H1 (cell line): ENCODE measurements around the gene CLEC2D. TPM values are rescaled to one million over a fixed set of nuclear protein-coding genes. Genes with fewer than 3 reads are reported as not detected.

Source experiments
- CTCF ChIA-PET: fragments of 300-600 bp; sonication (Branson Sonifier 250); formaldehyde crosslinking; loops from one replicate; lab custom pipeline; 2021; ENCODE audit not compliant: partially characterized antibody; lab: Charles Lee
- POLR2A ChIA-PET: fragments of 300-600 bp; sonication (Branson Sonifier 250); formaldehyde crosslinking; loops from one replicate; lab custom pipeline; 2021; ENCODE audit warnings: inconsistent platforms; ENCODE audit not compliant: partially characterized antibody; lab: Charles Lee
- DNase-seq, 2 experiments: peaks; one replicate each; pipeline versions ENCODE4 v3.0.0 to v3.0.0-alpha.2; 2010 to 2022; ENCODE audit warnings: low spot score in 2 of 2, low read depth in 1 of 2, mixed read lengths in 1 of 2
- FAIRE-seq: peaks from 2 replicates; lab custom pipeline; 2011; peaks lifted over from hg19 to GRCh38; lab: Jason Lieb, UNC
- H2AFZ ChIP-seq: 2 replicates; pipeline ENCODE4 v1.8.1; 2012; ENCODE audit warnings: low read length, inconsistent platforms
- H2AK5ac ChIP-seq: 2 replicates; pipeline ENCODE4 v1.6.1; 2013; ENCODE audit warnings: low read depth, low read length
- H2BK120ac ChIP-seq: replicated peaks from 2 replicates; pipeline ENCODE3; 2013; ENCODE audit warnings: low read depth, low read length, inconsistent platforms
- H2BK12ac ChIP-seq: 2 replicates; pipeline ENCODE4 v1.6.1; 2013; ENCODE audit warnings: low read depth, low read length
- H2BK15ac ChIP-seq: 2 replicates; pipeline ENCODE4 v1.6.1; 2013; ENCODE audit warnings: low read length
- H2BK20ac ChIP-seq: 2 replicates; pipeline ENCODE4 v1.6.1; 2013; ENCODE audit warnings: low read length
- H2BK5ac ChIP-seq: 2 replicates; pipeline ENCODE4 v1.6.1; 2013; ENCODE audit warnings: low read depth, low read length
- H3K14ac ChIP-seq: 2 replicates; pipeline ENCODE4 v1.6.1; 2013; ENCODE audit warnings: inconsistent platforms; ENCODE audit not compliant: insufficient read length
- H3K18ac ChIP-seq: 2 replicates; pipeline ENCODE4 v1.6.1; 2013; ENCODE audit warnings: low read length; ENCODE audit errors: extremely low read depth
- H3K23ac ChIP-seq: 2 replicates; pipeline ENCODE4 v1.6.1; 2013; ENCODE audit warnings: inconsistent platforms; ENCODE audit not compliant: insufficient read length
- H3K23me2 ChIP-seq: 2 replicates; pipeline ENCODE4 v1.6.1; 2013; ENCODE audit warnings: low read depth, low read length
- H3K27ac ChIP-seq: 2 replicates; pipeline ENCODE4 v1.6.1; 2011; ENCODE audit warnings: low read depth, low read length, inconsistent platforms
- H3K27me3 ChIP-seq, 4 experiments: replicated peaks in 1 of 4; 1 replicate in 1 of 4; 2 replicates in 3 of 4; pipeline versions ENCODE4 v1.6.1 to v1.8.1; 2011 to 2013; ENCODE audit warnings: low read length in 3 of 4, mild to moderate bottlenecking in 3 of 4, inconsistent platforms in 2 of 4, mixed read lengths in 2 of 4, moderate library complexity in 1 of 4; ENCODE audit not compliant: control insufficient read depth in 3 of 4, insufficient read depth in 3 of 4; ENCODE audit errors: extremely low read depth in 1 of 4
- H3K36me3 ChIP-seq, 4 experiments: 2 replicates each; pipeline versions ENCODE4 v1.6.1 to v1.8.1; 2011 to 2013; ENCODE audit warnings: mild to moderate bottlenecking in 4 of 4, low read length in 3 of 4, moderate library complexity in 2 of 4, control low read depth in 1 of 4, inconsistent platforms in 1 of 4; ENCODE audit not compliant: insufficient read depth in 4 of 4, control insufficient read depth in 2 of 4
- H3K4ac ChIP-seq: replicated peaks from 2 replicates; pipeline ENCODE3; 2013; ENCODE audit warnings: low read length, low read depth, mixed read lengths, inconsistent platforms; ENCODE audit not compliant: insufficient read length
- H3K4me1 ChIP-seq, 4 experiments: replicated peaks in 1 of 4; 1 replicate in 1 of 4; 2 replicates in 3 of 4; pipeline versions ENCODE4 v1.6.1 to v1.8.1; 2011 to 2013; ENCODE audit warnings: low read length in 3 of 4, inconsistent platforms in 2 of 4, mixed read lengths in 1 of 4; ENCODE audit not compliant: insufficient read depth in 4 of 4, control insufficient read depth in 3 of 4
- H3K4me2 ChIP-seq, 2 experiments: 2 replicates each; pipeline versions ENCODE4 v1.6.1 to v1.8.1; 2011 to 2013; ENCODE audit warnings: low read depth in 2 of 2, low read length in 2 of 2, control low read depth in 1 of 2, inconsistent platforms in 1 of 2, mild to moderate bottlenecking in 1 of 2; ENCODE audit not compliant: insufficient read depth in 1 of 2
- H3K4me3 ChIP-seq, 4 experiments: fragments of 200-600, 300-600 bp in 1 of 4; sonication (generic), shearing (Covaris generic), sonication (Bioruptor Twin) in 1 of 4; 2 replicates each; pipeline versions ENCODE4 v1.5.1 to v1.8.1; 2011 to 2016; ENCODE audit warnings: low read length in 4 of 4, low read depth in 3 of 4, control low read depth in 2 of 4, inconsistent platforms in 2 of 4, mild to moderate bottlenecking in 2 of 4, mixed read lengths in 1 of 4, moderate library complexity in 1 of 4; ENCODE audit not compliant: insufficient read depth in 2 of 4; ENCODE audit errors: extremely low read depth in 1 of 4
- H3K56ac ChIP-seq: replicated peaks from 2 replicates; pipeline ENCODE3; 2013; ENCODE audit warnings: low read depth, mild to moderate bottlenecking, mixed read lengths, low read length, inconsistent platforms; ENCODE audit not compliant: insufficient read length
- H3K79me1 ChIP-seq: 2 replicates; pipeline ENCODE4 v1.6.1; 2013; ENCODE audit warnings: low read depth, low read length, control low read depth
- H3K79me2 ChIP-seq, 2 experiments: 2 replicates each; pipeline versions ENCODE4 v1.6.1 to v1.8.1; 2012 to 2013; ENCODE audit warnings: low read length in 2 of 2, mild to moderate bottlenecking in 2 of 2, inconsistent platforms in 1 of 2; ENCODE audit not compliant: insufficient read depth in 2 of 2, control insufficient read depth in 1 of 2
- H3K9ac ChIP-seq, 4 experiments: replicated peaks in 1 of 4; 1 replicate in 1 of 4; 2 replicates in 3 of 4; pipeline versions ENCODE4 v1.6.1 to v1.8.1; 2011 to 2013; ENCODE audit warnings: low read depth in 3 of 4, low read length in 3 of 4, control low read depth in 2 of 4, mild to moderate bottlenecking in 2 of 4, moderate library complexity in 2 of 4, inconsistent platforms in 1 of 4; ENCODE audit errors: extremely low read depth in 1 of 4
- H3K9me3 ChIP-seq, 2 experiments: 2 replicates each; pipeline versions ENCODE4 v1.6.1 to v1.8.1; 2012 to 2013; ENCODE audit warnings: mild to moderate bottlenecking in 2 of 2, moderate library complexity in 2 of 2, control low read depth in 1 of 2, inconsistent platforms in 1 of 2, low read depth in 1 of 2, low read length in 1 of 2, mixed read lengths in 1 of 2; ENCODE audit not compliant: insufficient read depth in 2 of 2
- H4K20me1 ChIP-seq, 2 experiments: replicated peaks in 1 of 2; 2 replicates each; pipeline versions ENCODE3 to v1.8.1; 2011 to 2013; ENCODE audit warnings: inconsistent platforms in 2 of 2, low read length in 2 of 2, mild to moderate bottlenecking in 1 of 2; ENCODE audit not compliant: insufficient read depth in 2 of 2, control insufficient read depth in 1 of 2
- H4K5ac ChIP-seq: 2 replicates; pipeline ENCODE4 v1.6.1; 2013; ENCODE audit warnings: low read length, low read depth, mixed read lengths, inconsistent platforms; ENCODE audit not compliant: insufficient read length
- H4K8ac ChIP-seq: 2 replicates; pipeline ENCODE4 v1.8.0; 2013; ENCODE audit warnings: mild to moderate bottlenecking, moderate library complexity, low read length, inconsistent platforms; ENCODE audit not compliant: insufficient read depth; ENCODE audit errors: extremely low read depth
- H4K91ac ChIP-seq: replicated peaks from 2 replicates; pipeline ENCODE3; 2013; ENCODE audit warnings: low read length, mixed read lengths, inconsistent platforms; ENCODE audit not compliant: insufficient read length
- BRCA1 ChIP-seq: IDR thresholded peaks from 2 replicates; pipeline ENCODE4 v1.6.1; 2012; ENCODE audit warnings: low read depth, low read length, improper control_type of control experiment
- CBX5 ChIP-seq: fragments of 300-800, 300-1000 bp; sonication (generic); IDR thresholded peaks from 2 replicates; pipeline ENCODE4 v1.7.1; 2016; ENCODE audit warnings: antibody characterized with exemption, low read length, low read depth
- CHD2 ChIP-seq: IDR thresholded peaks from 2 replicates; pipeline ENCODE4 v1.6.1; 2012; ENCODE audit warnings: low read length, improper control_type of control experiment
- CREB1 ChIP-seq: IDR thresholded peaks from 2 replicates; pipeline ENCODE4 v1.6.1; 2012; ENCODE audit warnings: inconsistent platforms
- JUN ChIP-seq: IDR thresholded peaks from 2 replicates; pipeline ENCODE4 v1.6.1; 2011; ENCODE audit warnings: low read depth, mild to moderate bottlenecking, improper control_type of control experiment, low read length
- KDM4A ChIP-seq: IDR thresholded peaks from one replicate; pipeline ENCODE4 v1.7.1; 2012; ENCODE audit warnings: low read depth, mild to moderate bottlenecking, moderate library complexity, low read length, inconsistent platforms; ENCODE audit not compliant: severe bottlenecking
- NANOG ChIP-seq: IDR thresholded peaks from 2 replicates; pipeline ENCODE4 v1.6.1; 2011; ENCODE audit warnings: low read length, low read depth, mild to moderate bottlenecking, inconsistent platforms; ENCODE audit not compliant: insufficient read depth, poor library complexity, severe bottlenecking
- NRF1 ChIP-seq: IDR thresholded peaks from 2 replicates; pipeline ENCODE4 v1.6.1; 2011; ENCODE audit warnings: mild to moderate bottlenecking, low read depth, low read length, improper control_type of control experiment
- RXRA ChIP-seq: IDR thresholded peaks from 2 replicates; pipeline ENCODE4 v1.6.1; 2011; ENCODE audit warnings: low read depth, mild to moderate bottlenecking, low read length, moderate library complexity; ENCODE audit not compliant: insufficient read depth
- SP2 ChIP-seq: IDR thresholded peaks from 2 replicates; pipeline ENCODE4 v1.6.1; 2012; ENCODE audit warnings: mild to moderate bottlenecking, low read length, inconsistent platforms
- TAF7 ChIP-seq: optimal IDR thresholded peaks from 2 replicates; pipeline ENCODE3; 2011; ENCODE audit warnings: low read depth, mild to moderate bottlenecking, inconsistent platforms, low read length, moderate library complexity, borderline replicate concordance
- TBP ChIP-seq: IDR thresholded peaks from 2 replicates; pipeline ENCODE4 v1.6.1; 2011; ENCODE audit warnings: low read depth, low read length, improper control_type of control experiment
- TCF12 ChIP-seq: IDR thresholded peaks from 2 replicates; pipeline ENCODE4 v1.6.1; 2011; ENCODE audit warnings: low read depth, mild to moderate bottlenecking, low read length
- YY1 ChIP-seq: IDR thresholded peaks from 2 replicates; pipeline ENCODE4 v1.6.1; 2011; ENCODE audit warnings: low read depth, mild to moderate bottlenecking, low read length
- WGBS, 2 experiments: shearing (Covaris generic) in 1 of 2; methylation state at CpG; one replicate each; pipeline versions ENCODE4 v1.1.6 to v1.1.7; 2013 to 2015; ENCODE audit warnings: low lambda C conversion rate in 2 of 2, mixed read lengths in 2 of 2, inconsistent platforms in 1 of 2, low coverage in 1 of 2, missing lambda C conversion rate in 1 of 2; ENCODE audit not compliant: insufficient replicate concordance in 2 of 2, insufficient coverage in 1 of 2, insufficient read length in 1 of 2; ENCODE audit errors: extremely low coverage in 1 of 2, missing lambda C conversion rate in 1 of 2; 5-methylcytosine and 5-hydroxymethylcytosine counted together
- polyA plus RNA-seq, 7 experiments: library from polyadenylated mRNA; depleted of rRNA in 3 of 7; stranded (reverse) in 5 of 7; unstranded in 2 of 7; fragments of >200 nt in 5 of 7; fragments of 200-250 nt in 2 of 7; gene quantifications; 1 replicate in 5 of 7; 2 replicates in 1 of 7; 4 replicates in 1 of 7; pipeline versions ENCODE4 v1.2.1 to v1.2.3, GENCODE V29; 2011 to 2013; ENCODE audit warnings: missing spikeins in 2 of 7, mixed read lengths in 2 of 7
- total RNA-seq: library from RNA; stranded (reverse); fragmentation: NEBNext Ultra II Directional; extraction: Animal tissue kit (Norgen Biotek cat#: 25700); gene quantifications from 2 replicates; pipeline ENCODE4 v1.2.1, GENCODE V29; 2021

The CLEC2D gene
- total and polyA plus RNA-seq, 2 of the 8 experiments (the other 6 are each of a cell fraction or from before 2014, with no cell fraction given), result 4.2 to 6.2 TPM

DNA sequence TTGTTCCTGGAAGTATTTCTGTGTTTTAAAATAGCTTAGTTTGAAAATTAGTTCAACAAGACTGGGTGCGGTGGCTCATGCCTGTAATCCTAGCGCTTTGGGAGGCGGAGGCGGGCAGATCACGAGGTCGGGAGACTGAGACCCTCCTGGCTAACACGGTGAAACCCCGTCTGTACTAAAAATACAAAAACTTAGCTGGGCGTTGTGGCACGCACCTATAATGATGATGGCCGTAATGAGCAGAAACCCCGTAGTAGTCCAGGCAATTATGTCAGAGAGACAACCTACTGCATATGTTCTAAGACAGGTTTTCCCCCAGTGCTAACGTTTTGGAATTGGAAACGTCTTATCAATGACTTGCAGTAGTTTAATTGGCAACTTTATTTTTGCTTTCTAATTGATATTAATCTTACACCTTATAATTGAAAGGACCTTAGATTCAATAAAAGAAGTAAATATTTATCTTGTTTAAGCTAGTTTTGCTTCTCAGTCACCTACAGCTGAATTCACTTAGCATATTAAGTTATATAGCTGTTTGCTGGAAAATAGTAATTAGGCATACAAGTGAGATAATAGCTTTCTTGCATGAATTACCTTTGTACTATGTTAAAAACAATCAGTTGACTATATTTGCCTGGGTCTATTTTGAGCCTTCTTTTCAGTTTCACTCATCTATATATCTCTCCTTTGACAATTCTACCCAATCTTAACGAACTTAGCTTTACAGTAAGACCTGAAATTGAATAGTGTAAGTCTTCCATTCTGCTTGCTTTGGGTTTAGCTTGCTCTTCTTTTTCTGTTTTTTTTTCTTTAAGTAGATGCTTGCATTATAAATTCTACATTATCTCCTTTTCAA is 47.8 kb downstream of the CLEC2D start:
- TF ChIP-seq YY1 (no peak), NRF1 (no peak), BRCA1 (no peak), JUN (no peak), SP2 (no peak), CHD2 (no peak), TCF12 (no peak), CBX5 (no peak), RXRA (no peak), CREB1 (no peak), TBP (no peak), TAF7 (no peak), KDM4A (no peak), NANOG (no peak)
- DNase-seq (no peak), FAIRE-seq (no peak)
- H2AFZ ChIP-seq, result no peak overlapping the region
- no peaks in the 10 kb centered on the region for H3K4me1 ChIP-seq
- WGBS, 2 experiments, result 86% methylated on average over 15 of the region's 15 CpGs; no CpG with 5 or more reads in 1 of the 2 experiments
- no peak overlapping the region for H3K23ac ChIP-seq
- H2BK15ac ChIP-seq, result no peak overlapping the region
- no peaks in the 10 kb centered on the region for H3K27me3 ChIP-seq
- no peak overlapping the region for H3K18ac ChIP-seq
- H4K91ac ChIP-seq, result no peak overlapping the region
- ChIA-PET CTCF (interaction anchor here (0.7 to 1.9 kb wide), 4 partner anchors 9 to 386 kb away, joined by 3 to 15 read pairs (median 4); no protein-coding TSS in a partner anchor), POLR2A (interaction anchor here (1.0 kb wide), 2 partner anchors 9 to 14 kb away, joined by 3 to 4 read pairs; no protein-coding TSS in a partner anchor)
- no peak overlapping the region for H2BK5ac ChIP-seq
- H4K20me1 ChIP-seq, result no peaks in the 10 kb centered on the region
- no peaks in the 10 kb centered on the region for H3K79me2 ChIP-seq
- H3K56ac ChIP-seq, result no peak overlapping the region
- H4K8ac ChIP-seq, result no peak overlapping the region
- no peak overlapping the region for H3K14ac ChIP-seq
- H3K9ac ChIP-seq, result no peak overlapping the region
- H3K4me3 ChIP-seq, result no peak overlapping the region
- no peak overlapping the region for H2BK120ac ChIP-seq
- no peak overlapping the region for H2AK5ac ChIP-seq
- no peak overlapping the region for H3K4me2 ChIP-seq
- H3K79me1 ChIP-seq, result no peaks in the 10 kb centered on the region
- no peak overlapping the region for H2BK20ac ChIP-seq
- no peaks in the 10 kb centered on the region for H3K36me3 ChIP-seq
- no peak overlapping the region for H3K27ac ChIP-seq
- H3K9me3 ChIP-seq, result no peaks in the 10 kb centered on the region
- no peak overlapping the region for H3K4ac ChIP-seq
- no peak overlapping the region for H2BK12ac ChIP-seq
- H4K5ac ChIP-seq, result no peak overlapping the region
- no peaks in the 10 kb centered on the region for H3K23me2 ChIP-seq
